H9 (cell line): ENCODE measurements around the gene KLK1. TPM values are rescaled to one million over a fixed set of nuclear protein-coding genes. Genes with fewer than 3 reads are reported as not detected.

ENCODE experiments used
- DNase-seq: peaks from one replicate; pipeline ENCODE4 v3.0.0-alpha.2; 2017
- H2AFZ ChIP-seq: one replicate; pipeline ENCODE4 v1.6.1; 2013; ENCODE audit warnings: mild to moderate bottlenecking, low read length, control low read depth, moderate library complexity
- H2AK5ac ChIP-seq: 2 replicates; pipeline ENCODE4 v1.6.1; 2013; ENCODE audit warnings: low read length, control low read depth, mixed read lengths; ENCODE audit not compliant: insufficient read length
- H2BK120ac ChIP-seq: one replicate; pipeline ENCODE4 v1.6.1; 2013; ENCODE audit warnings: low read depth, mild to moderate bottlenecking, low read length, control low read depth, inconsistent platforms; ENCODE audit not compliant: poor library complexity, severe bottlenecking
- H2BK12ac ChIP-seq: 2 replicates; pipeline ENCODE4 v1.6.1; 2013; ENCODE audit warnings: low read length, control low read depth, mixed read lengths, low read depth; ENCODE audit not compliant: insufficient read length
- H2BK15ac ChIP-seq: 2 replicates; pipeline ENCODE4 v1.6.1; 2013; ENCODE audit warnings: low read depth, low read length, control low read depth
- H2BK20ac ChIP-seq: one replicate; pipeline ENCODE4 v1.6.1; 2013; ENCODE audit warnings: low read depth, mild to moderate bottlenecking, low read length, control low read depth, inconsistent platforms; ENCODE audit not compliant: poor library complexity, severe bottlenecking
- H2BK5ac ChIP-seq: 2 replicates; pipeline ENCODE4 v1.6.1; 2013; ENCODE audit warnings: low read length, control low read depth, mixed read lengths; ENCODE audit not compliant: insufficient read length
- H3K14ac ChIP-seq: 2 replicates; pipeline ENCODE4 v1.6.1; 2013; ENCODE audit warnings: low read length, control low read depth; ENCODE audit not compliant: insufficient read depth
- H3K18ac ChIP-seq: 2 replicates; pipeline ENCODE4 v1.6.1; 2013; ENCODE audit warnings: low read depth, mild to moderate bottlenecking, mixed read lengths, low read length, control low read depth; ENCODE audit not compliant: insufficient read length
- H3K23ac ChIP-seq: 2 replicates; pipeline ENCODE4 v1.6.1; 2013; ENCODE audit warnings: low read length, control low read depth, mixed read lengths, low read depth; ENCODE audit not compliant: insufficient read length
- H3K23me2 ChIP-seq: 2 replicates; pipeline ENCODE4 v1.6.1; 2013; ENCODE audit warnings: low read depth, mild to moderate bottlenecking, mixed read lengths, low read length, control low read depth; ENCODE audit not compliant: insufficient read length, poor library complexity, severe bottlenecking
- H3K27ac ChIP-seq: 2 replicates; pipeline ENCODE4 v1.5.1; 2013; ENCODE audit warnings: low read length, control low read depth, mixed read lengths, low read depth; ENCODE audit not compliant: insufficient read length
- H3K27me3 ChIP-seq: 2 replicates; pipeline ENCODE4 v1.6.1; 2013; ENCODE audit warnings: low read length, control low read depth, inconsistent platforms; ENCODE audit not compliant: insufficient read depth
- H3K4ac ChIP-seq: 2 replicates; pipeline ENCODE4 v1.6.1; 2013; ENCODE audit warnings: low read depth, mild to moderate bottlenecking, control low read depth, inconsistent platforms, low read length, moderate library complexity
- H3K4me1 ChIP-seq: 2 replicates; pipeline ENCODE4 v1.6.1; 2013; ENCODE audit warnings: low read length, control low read depth, inconsistent platforms; ENCODE audit not compliant: insufficient read depth
- H3K4me2 ChIP-seq: 2 replicates; pipeline ENCODE4 v1.6.1; 2013; ENCODE audit warnings: low read length, control low read depth, mixed read lengths; ENCODE audit not compliant: insufficient read length, insufficient read depth
- H3K56ac ChIP-seq: 2 replicates; pipeline ENCODE4 v1.6.1; 2013; ENCODE audit warnings: low read depth, mild to moderate bottlenecking, mixed read lengths, low read length, control low read depth; ENCODE audit not compliant: insufficient read length
- H3K79me1 ChIP-seq: 2 replicates; pipeline ENCODE4 v1.6.1; 2013; ENCODE audit warnings: low read depth, mild to moderate bottlenecking, moderate library complexity, low read length, control low read depth, inconsistent platforms; ENCODE audit not compliant: insufficient read depth, poor library complexity, severe bottlenecking
- H3K79me2 ChIP-seq: 2 replicates; pipeline ENCODE4 v1.6.1; 2013; ENCODE audit warnings: low read length, control low read depth, inconsistent platforms; ENCODE audit not compliant: insufficient read depth
- H3K9ac ChIP-seq: 2 replicates; pipeline ENCODE4 v1.6.1; 2013; ENCODE audit warnings: low read length, control low read depth, mixed read lengths; ENCODE audit not compliant: insufficient read length; ENCODE audit errors: extremely low read depth
- H3K9me3 ChIP-seq: one replicate; pipeline ENCODE4 v1.6.1; 2013; ENCODE audit warnings: low read depth, low read length, inconsistent platforms; ENCODE audit not compliant: control insufficient read depth
- H3T11ph ChIP-seq: one replicate; pipeline ENCODE4 v1.6.1; 2013; ENCODE audit warnings: mild to moderate bottlenecking, low read length, control low read depth, inconsistent platforms
- H4K20me1 ChIP-seq: one replicate; pipeline ENCODE4 v1.6.1; 2013; ENCODE audit not compliant: control insufficient read depth, insufficient read length, insufficient read depth
- H4K5ac ChIP-seq: 2 replicates; pipeline ENCODE4 v1.6.1; 2013; ENCODE audit warnings: low read depth, mild to moderate bottlenecking, mixed read lengths, low read length, control low read depth; ENCODE audit not compliant: insufficient read length
- H4K8ac ChIP-seq: replicated peaks from 2 replicates; pipeline ENCODE4 v1.6.1; 2013; ENCODE audit warnings: low read length, control low read depth, mixed read lengths, low read depth; ENCODE audit not compliant: insufficient read length
- H4K91ac ChIP-seq: 2 replicates; pipeline ENCODE4 v1.6.1; 2013; ENCODE audit warnings: low read depth, mild to moderate bottlenecking, moderate library complexity, mixed read lengths, low read length, control low read depth; ENCODE audit not compliant: insufficient read length
- H3K27ac Mint-ChIP-seq, 3 experiments: 2 replicates in 2 of 3; 3 replicates in 1 of 3; pipeline ENCODE4 v1.8.0; 2020 to 2021; ENCODE audit warnings: mixed read lengths in 3 of 3, mild to moderate bottlenecking in 1 of 3, moderate library complexity in 1 of 3
- H3K27me3 Mint-ChIP-seq: 2 replicates; pipeline ENCODE4 v1.8.0; 2021; ENCODE audit warnings: low read depth, mild to moderate bottlenecking, moderate library complexity, mixed read lengths
- H3K36me3 Mint-ChIP-seq, 3 experiments: 2 replicates in 2 of 3; 3 replicates in 1 of 3; pipeline ENCODE4 v1.8.0; 2020 to 2021; ENCODE audit warnings: low read depth in 3 of 3, mixed read lengths in 3 of 3; ENCODE audit not compliant: insufficient read depth in 1 of 3
- H3K4me1 Mint-ChIP-seq, 2 experiments: 2 replicates each; pipeline ENCODE4 v1.8.0; 2020; ENCODE audit warnings: mixed read lengths in 2 of 2
- H3K4me3 Mint-ChIP-seq, 2 experiments: 2 replicates in 1 of 2; 3 replicates in 1 of 2; pipeline ENCODE4 v1.8.0; 2020 to 2021; ENCODE audit warnings: mild to moderate bottlenecking in 2 of 2, mixed read lengths in 2 of 2, moderate library complexity in 1 of 2
- H3K9me3 Mint-ChIP-seq, 2 experiments: 2 replicates in 1 of 2; 3 replicates in 1 of 2; pipeline ENCODE4 v1.8.0; 2020; ENCODE audit warnings: mild to moderate bottlenecking in 2 of 2, mixed read lengths in 2 of 2, moderate library complexity in 1 of 2
- CTCF ChIP-seq: fragments of 200-600 bp; sonication (generic); conservative IDR thresholded peaks from 3 replicates; pipeline ENCODE4 v1.8.0; 2021; ENCODE audit warnings: antibody characterized with exemption, mild to moderate bottlenecking
- WGBS: extraction: QIAGEN DNeasy Blood & Tissue Kit; methylation state at CpG from one replicate; pipeline ENCODE4 v1.1.7; 2013; ENCODE audit warnings: missing lambda C conversion rate, low lambda C conversion rate, mixed read lengths; ENCODE audit not compliant: insufficient read length; ENCODE audit errors: extremely low coverage; 5-methylcytosine and 5-hydroxymethylcytosine counted together
- total RNA-seq: library from RNA; stranded (reverse); gene quantifications from 2 replicates; pipeline ENCODE4 v1.2.1, GENCODE V29; 2021

The KLK1 gene
- total RNA-seq, 1 experiment from 2014 or later: 2.3 TPM

GRCh38 chr19:50785329-50785728 lies 38.3 kb downstream of the KLK1 start:
- no peak overlapping the region for H2BK20ac ChIP-seq
- H3K18ac ChIP-seq: no peak overlapping the region
- no peak overlapping the region for H2BK12ac ChIP-seq
- WGBS: no CpG with 5 or more reads among the region's 12 CpGs
- H3K9ac ChIP-seq: no peak overlapping the region
- no peak overlapping the region for H4K91ac ChIP-seq
- no peaks in the 10 kb centered on the region; the same call in 1 of the 2 replicates for H3K27me3 ChIP-seq
- no peak overlapping the region for H3K27ac ChIP-seq
- H3K4me3 Mint-ChIP-seq: no peak overlapping the region
- no peak overlapping the region for H2BK5ac ChIP-seq
- no peak overlapping the region for H3K56ac ChIP-seq
- no peak overlapping the region for H4K8ac ChIP-seq
- peaks cover 72% of the 10 kb centered on the region for H3K27me3 Mint-ChIP-seq
- H3K4ac ChIP-seq: no peak overlapping the region
- peaks cover 0 to 10% of the 10 kb centered on the region in 2 experiments; a peak in 2 of 4 replicates for H3K4me1 Mint-ChIP-seq
- H3K79me2 ChIP-seq: no peaks in the 10 kb centered on the region
- H3T11ph ChIP-seq: no peak overlapping the region
- H3K4me1 ChIP-seq: no peaks in the 10 kb centered on the region
- H2BK120ac ChIP-seq: no peak overlapping the region
- no peak overlapping the region for H3K23ac ChIP-seq
- no peak for TF ChIP-seq CTCF
- no peak overlapping the region for H3K27ac Mint-ChIP-seq
- H3K36me3 Mint-ChIP-seq: no peaks in the 10 kb centered on the region
- H3K79me1 ChIP-seq: no peaks in the 10 kb centered on the region
- no peaks in the 10 kb centered on the region for H3K23me2 ChIP-seq
- no peak overlapping the region for H2BK15ac ChIP-seq
- no peak overlapping the region for H3K14ac ChIP-seq
- no peaks in the 10 kb centered on the region for H3K9me3 ChIP-seq
- no peak overlapping the region for H2AFZ ChIP-seq
- H4K5ac ChIP-seq: no peak overlapping the region
- no peak for DNase-seq
- no peaks in the 10 kb centered on the region; a peak in 2 of 5 replicates for H3K9me3 Mint-ChIP-seq
- no peaks in the 10 kb centered on the region for H4K20me1 ChIP-seq
- no peak overlapping the region for H3K4me2 ChIP-seq
- no peak overlapping the region for H2AK5ac ChIP-seq
